Stimulated activated CD4-positive, alpha-beta T cell treated with anti-CD3 and anti-CD28 coated beads, TNF-alpha, amount 100 ng/mL, for 4 hours (primary cell): ENCODE results near the gene EML4.
"Not testable (repeated sequence)": the region's sequence is repeated elsewhere in the genome, so short reads cannot be mapped to it uniquely, and the experiment has no call there.

Experiments used
- DNase-seq, 3 experiments: peaks; one replicate each; pipeline ENCODE4 v3.0.0-alpha.2; 2020; ENCODE audit warnings: low read depth in 3 of 3

EML4 gene

GRCh38 chr2:42353792-42354429 is 184.8 kb downstream of the EML4 start:
- no peak for DNase-seq

DNA sequence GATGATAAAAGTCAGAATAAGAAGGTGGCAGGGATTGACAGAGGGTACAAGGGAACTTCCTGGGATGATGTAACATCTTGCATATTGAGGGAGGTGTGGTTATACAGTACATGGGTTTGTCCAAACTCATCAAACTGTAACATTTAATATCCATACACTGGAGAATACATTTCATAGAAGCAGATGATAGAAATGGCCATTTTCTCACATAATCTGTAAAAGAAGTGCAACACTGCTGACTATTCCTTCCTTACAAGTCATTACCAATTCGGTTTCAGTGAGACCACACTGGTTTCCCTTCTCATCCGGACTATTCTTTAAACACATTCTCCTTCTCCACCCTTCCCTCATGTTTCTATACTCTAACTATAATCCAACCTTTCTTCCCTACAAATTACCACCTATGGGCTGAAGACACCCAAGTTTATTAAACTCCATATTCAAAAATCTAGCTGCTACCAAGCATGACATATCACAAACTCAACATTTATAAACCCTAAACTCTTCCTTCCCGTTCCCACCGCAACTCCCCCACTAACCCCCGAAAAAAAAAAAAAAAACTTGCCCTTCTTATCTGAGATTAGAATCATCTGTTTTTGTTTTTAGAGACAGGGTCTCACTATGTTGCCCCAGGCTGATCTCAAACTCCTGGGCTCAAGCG is 190.3 kb downstream of the EML4 start:
- DNase-seq: no peak

DNA sequence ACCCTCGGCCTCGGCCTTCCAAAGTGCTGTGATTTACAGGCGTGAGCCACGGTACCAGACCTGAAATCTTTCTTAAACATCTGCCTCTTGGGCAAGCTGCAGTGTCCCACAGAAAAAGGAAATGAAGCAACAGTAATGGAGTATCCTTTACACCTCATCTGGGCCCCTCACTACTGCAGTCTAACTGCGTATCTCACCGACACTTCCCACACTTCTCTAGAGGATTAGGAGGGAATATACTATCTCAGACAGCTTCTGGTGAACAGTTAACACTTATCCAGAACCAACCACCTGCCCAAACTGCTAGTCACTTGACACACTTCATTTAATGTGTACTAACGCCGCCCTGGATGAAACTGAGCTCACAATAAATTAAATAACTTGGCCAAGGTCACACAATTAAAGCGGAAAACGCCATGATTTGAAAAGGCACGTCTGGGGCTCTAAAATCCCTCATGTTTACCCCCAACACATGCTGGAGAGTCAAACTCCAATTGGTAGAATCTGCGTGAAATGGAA is 190.9 kb downstream of the EML4 start:
- DNase-seq: no peak

GRCh38 chr2:42360493-42360889 is 191.3 kb downstream of the EML4 start:
- DNase-seq: no peak

GRCh38 chr2:42360890-42361727 is 192.0 kb downstream of the EML4 start, which contains the start of gene COX7A2L:
Gene COX7A2L, minus strand, starts transcription at chr2:42361217. Its CDS starts 56 bp downstream, at chr2:42361161.
- DNase-seq: peak; percentile 94 to 95 (median 94)

- DNase-seq: no peak
Measured at GRCh38 chr2:42361728-42362283, 192.7 kb downstream of the EML4 start.

DNA sequence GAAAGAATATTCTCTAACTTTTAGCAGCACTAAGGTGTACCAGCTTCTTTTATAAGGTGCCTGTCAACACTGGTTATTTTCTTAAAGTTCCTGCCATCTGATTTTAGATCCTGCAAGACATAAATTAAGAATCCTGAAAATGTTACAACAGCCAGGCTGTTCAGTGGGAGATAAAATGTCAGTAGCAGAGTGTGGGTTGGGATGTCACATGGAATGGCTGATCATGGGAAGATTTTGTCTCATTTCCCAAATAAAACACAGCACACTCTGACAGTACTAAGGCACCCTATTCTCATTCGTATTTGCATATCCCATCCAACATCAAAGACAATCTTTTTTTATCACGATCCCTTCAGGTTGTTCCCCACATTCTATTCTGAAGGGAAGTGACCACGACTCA is 194.3 kb downstream of the EML4 start:
- DNase-seq: no peak

GRCh38 chr2:42364658-42365057 is 195.5 kb downstream of the EML4 start:
- DNase-seq: no peak

- DNase-seq: no peak
Measured at GRCh38 chr2:42366411-42366810, 197.3 kb downstream of the EML4 start.

GRCh38 chr2:42367835-42368234 is 198.7 kb downstream of the EML4 start:
- no peak for DNase-seq

DNA sequence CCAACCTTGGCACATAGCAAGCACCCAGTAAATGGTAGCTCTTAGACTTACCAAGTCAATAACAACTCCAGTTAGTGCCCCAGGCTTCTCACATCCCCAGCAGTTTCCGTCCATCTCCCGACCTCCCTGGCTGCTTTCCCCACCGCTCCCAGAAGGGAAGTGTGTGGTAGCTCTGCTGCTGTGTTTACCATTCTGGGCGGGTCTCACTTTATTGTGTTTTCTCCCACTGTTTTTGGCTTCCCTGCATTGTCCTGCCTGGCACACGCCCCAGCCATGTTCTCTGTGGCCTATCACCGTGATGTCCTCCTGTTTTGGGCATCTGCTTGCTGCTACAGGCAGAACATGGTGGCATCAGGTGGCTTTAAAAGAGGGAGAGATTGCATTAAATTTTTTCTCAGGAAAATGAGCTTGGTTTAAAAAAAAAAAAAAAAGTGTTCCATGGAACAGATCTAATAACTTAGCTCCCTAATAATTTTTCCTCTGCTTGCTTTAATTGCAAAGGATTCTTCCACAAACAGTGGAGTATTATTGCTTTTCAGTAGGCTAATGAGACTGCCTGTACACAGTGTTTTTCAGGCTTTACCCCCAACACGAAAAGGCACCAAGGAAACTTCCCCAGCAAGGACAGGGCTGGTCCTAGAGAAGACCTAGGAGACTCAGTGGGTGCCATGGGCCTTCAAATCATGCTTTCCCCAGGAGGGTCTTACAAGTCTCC is 199.8 kb downstream of the EML4 start:
- no peak for DNase-seq

DNA sequence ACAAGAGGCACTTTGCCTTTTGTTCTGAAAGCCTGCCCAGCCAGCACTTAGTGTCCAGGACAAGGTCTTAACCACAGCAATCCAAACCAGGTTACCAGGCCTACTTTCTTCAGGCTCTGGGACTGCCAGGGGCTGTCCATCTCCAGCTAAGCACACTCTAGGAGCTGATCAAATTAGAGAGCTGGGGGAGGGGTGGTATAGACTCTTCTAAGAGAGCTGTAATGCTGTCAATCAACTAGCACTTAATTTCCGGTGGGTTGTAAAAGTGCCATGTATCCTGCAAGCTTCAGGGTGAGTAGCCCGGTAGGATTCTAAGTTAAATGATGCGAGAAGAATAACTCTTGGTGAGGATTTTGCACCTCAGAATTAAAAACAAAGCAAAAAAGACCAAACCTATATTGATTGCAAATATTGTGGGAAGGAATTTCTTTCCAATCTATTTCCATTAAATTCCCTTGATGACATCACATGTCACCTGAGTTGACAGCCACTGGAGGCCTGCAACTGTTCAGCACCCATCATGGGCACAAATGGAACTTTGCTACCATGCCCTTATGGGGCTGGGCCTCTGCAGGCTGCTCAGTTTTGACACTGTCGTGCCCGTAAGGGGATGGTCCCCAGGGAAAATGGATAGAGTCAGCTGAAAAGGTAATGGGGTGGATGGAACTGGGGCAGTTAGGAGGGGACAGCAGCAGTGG is 200.5 kb downstream of the EML4 start:
- no peak for DNase-seq

GRCh38 chr2:42371611-42372473 is 202.7 kb downstream of the EML4 start:
- DNase-seq: no peak

- DNase-seq: no peak
Measured at GRCh38 chr2:42372474-42373200, 203.5 kb downstream of the EML4 start.

DNA sequence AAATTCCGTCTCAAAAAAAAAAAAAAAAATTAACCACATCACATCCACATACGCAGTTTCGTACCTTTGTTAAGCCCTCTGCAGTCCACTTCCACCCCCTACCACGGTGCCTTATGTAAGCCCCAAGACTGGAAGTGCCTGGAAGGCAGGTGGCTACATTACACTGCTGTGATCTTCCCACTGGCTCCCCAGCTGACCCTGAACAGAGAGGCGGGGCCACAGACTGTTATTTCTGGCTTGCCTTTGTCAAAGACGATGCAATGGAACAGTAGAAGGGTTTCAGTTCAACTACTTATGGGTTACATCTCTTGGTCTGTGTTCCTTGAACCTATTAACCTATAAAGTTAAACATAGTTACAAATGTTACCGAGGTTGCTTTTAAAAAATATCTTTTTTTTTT is 207.6 kb downstream of the EML4 start:
- no peak for DNase-seq

DNA sequence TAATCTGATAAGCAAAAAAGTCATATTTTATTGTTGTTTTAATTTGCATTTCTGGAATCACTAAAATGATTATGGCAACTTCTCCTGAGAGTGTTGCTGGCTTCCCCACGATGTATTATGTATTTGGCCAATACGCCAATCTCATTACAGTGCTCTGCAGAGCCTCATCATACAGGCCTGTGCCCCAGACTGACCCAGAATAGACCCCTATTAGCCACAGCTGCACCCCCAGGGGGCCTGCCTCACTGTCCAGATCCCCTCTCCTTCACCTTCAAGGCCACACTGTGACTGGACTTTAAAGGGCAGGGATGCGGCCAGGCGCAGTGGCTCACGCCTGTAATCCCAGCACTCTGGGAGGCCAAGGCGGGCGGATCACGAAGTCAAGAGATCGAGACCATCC is 209.3 kb downstream of the EML4 start:
- no peak for DNase-seq

DNA sequence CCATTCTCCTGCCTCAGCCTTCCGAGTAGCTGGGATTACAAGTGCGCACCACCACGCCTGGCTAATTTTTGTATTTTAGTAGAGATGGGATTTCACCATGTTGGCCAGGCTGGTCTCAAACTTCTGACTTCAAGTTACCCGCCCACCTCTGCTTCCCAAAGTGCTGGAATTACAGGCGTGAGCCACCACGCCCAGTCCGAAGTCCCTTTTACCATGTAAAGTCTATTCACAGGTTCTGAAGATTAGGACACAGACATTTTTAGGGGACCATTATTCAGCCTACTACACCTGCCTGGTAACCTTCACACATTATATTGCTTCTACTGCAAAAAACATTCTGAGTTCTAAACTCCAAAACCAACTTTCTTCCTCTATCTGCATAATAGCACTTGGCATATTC is 210.9 kb downstream of the EML4 start:
- DNase-seq: not testable (repeated sequence)

GRCh38 chr2:42382144-42382543 is 213.0 kb downstream of the EML4 start:
- no peak for DNase-seq
